T-helper 17 cell (primary cell): ENCODE data around the gene FAM20B. TPM values are rescaled to one million over a fixed set of nuclear protein-coding genes. Genes with fewer than 3 reads are reported as not detected.
"Not testable (repeated sequence)": the region's sequence is repeated elsewhere in the genome, so short reads cannot be mapped to it uniquely, and the experiment has no call there.

Experiments
- ATAC-seq: fragments of 150-1000 bp; cut with Tn5 transposase; 2 replicates; pipeline ENCODE4 v1.10.0; 2021; ENCODE audit warnings: mild to moderate bottlenecking, moderate library complexity
- DNase-seq, 3 donors: peaks; one replicate each; pipeline versions ENCODE4 v3.0.0 to v3.0.0-alpha.2; 2020 to 2021
- H3K9me3 ChIP-seq: one replicate; pipeline ENCODE4 v1.7.0; 2013; ENCODE audit warnings: low read length, mild to moderate bottlenecking; ENCODE audit not compliant: control insufficient read depth, poor library complexity, severe bottlenecking
- H3K27ac Mint-ChIP-seq: one replicate; pipeline ENCODE4 v1.8.0; 2022; ENCODE audit warnings: mild to moderate bottlenecking, moderate library complexity, mixed read lengths
- H3K27me3 Mint-ChIP-seq: one replicate; pipeline ENCODE4 v1.8.0; 2022; ENCODE audit warnings: mixed read lengths
- H3K36me3 Mint-ChIP-seq: one replicate; pipeline ENCODE4 v1.8.0; 2022; ENCODE audit warnings: low read depth, mixed read lengths
- H3K4me1 Mint-ChIP-seq: one replicate; pipeline ENCODE4 v1.8.0; 2022; ENCODE audit warnings: mild to moderate bottlenecking, mixed read lengths
- H3K4me3 Mint-ChIP-seq: one replicate; pipeline ENCODE4 v1.8.0; 2022; ENCODE audit warnings: mild to moderate bottlenecking, moderate library complexity, mixed read lengths
- total RNA-seq, 4 donors: library from RNA in 2 of 4; stranded (reverse) in 2 of 4; gene quantifications; one replicate each; pipeline ENCODE4 v1.2.3 and lab custom pipeline; 2022 to 2026

FAM20B gene
- total RNA-seq = 10 to 100 TPM; 18.1 to 26.7 TPM
- 33.4 to 85.5 reads per million in 2 donors for total RNA-seq (lab: John Stamatoyannopoulos, UW)

GRCh38 chr1:179025125-179025974, at the start of gene FAM20B:
FAM20B (plus strand) TSS chr1:179025894; CDS start chr1:179043848, 17,954 bp downstream.
- Mint-ChIP-seq H3K27me3 (no peaks in the 10 kb centered on the region), H3K4me1 (peaks cover 43% of the 10 kb centered on the region), H3K4me3 (peak within 1 kb of the TSS; percentile 97), H3K36me3 (no peaks in the 10 kb centered on the region), H3K27ac (peak within 1 kb of the TSS; percentile 77)
- DNase-seq = peak; percentile 82 to 86 (median 84)
- ATAC-seq = peak; percentile 90
- no peaks in the 10 kb centered on the region for H3K9me3 ChIP-seq

- Mint-ChIP-seq H3K27me3 (peaks cover 22% of the 10 kb centered on the region), H3K36me3 (peaks cover 2% of the 10 kb centered on the region), H3K27ac (no peak overlapping the region), H3K4me3 (no peak overlapping the region), H3K4me1 (peaks cover 3% of the 10 kb centered on the region)
- ATAC-seq (no peak), DNase-seq (no peak)
- peaks cover 4% of the 10 kb centered on the region for H3K9me3 ChIP-seq
These were observed 49.2 kb upstream of the FAM20B start for GRCh38 chr1:178976541-178976940.

GRCh38 chr1:178986204-178986603, 39.5 kb upstream of the FAM20B start:
- ATAC-seq (no peak), DNase-seq (no peak)
- Mint-ChIP-seq H3K4me3 (no peak overlapping the region), H3K27ac (no peak overlapping the region), H3K27me3 (no peaks in the 10 kb centered on the region), H3K36me3 (no peaks in the 10 kb centered on the region), H3K4me1 (no peaks in the 10 kb centered on the region)
- no peaks in the 10 kb centered on the region for H3K9me3 ChIP-seq

GRCh38 chr1:178988198-178988597, 37.5 kb upstream of the FAM20B start:
- H3K27me3 Mint-ChIP-seq, H3K4me3 Mint-ChIP-seq, ATAC-seq, H3K9me3 ChIP-seq, H3K27ac Mint-ChIP-seq, H3K36me3 Mint-ChIP-seq, H3K4me1 Mint-ChIP-seq, DNase-seq: not testable (repeated sequence)

- no peaks in the 10 kb centered on the region for H3K36me3 Mint-ChIP-seq
- no peak overlapping the region for H3K4me3 Mint-ChIP-seq
- no peaks in the 10 kb centered on the region for H3K27me3 Mint-ChIP-seq
- DNase-seq (no peak), ATAC-seq (no peak)
- H3K9me3 ChIP-seq = no peaks in the 10 kb centered on the region
- peaks cover 2% of the 10 kb centered on the region for H3K4me1 Mint-ChIP-seq
- H3K27ac Mint-ChIP-seq = no peak overlapping the region
These were observed 32.1 kb upstream of the FAM20B start for GRCh38 chr1:178993559-178993958.

GRCh38 chr1:178997428-178997827, 28.3 kb upstream of the FAM20B start:
- Mint-ChIP-seq H3K27ac (no peak overlapping the region), H3K4me3 (no peak overlapping the region), H3K36me3 (no peaks in the 10 kb centered on the region), H3K4me1 (peaks cover 2% of the 10 kb centered on the region), H3K27me3 (no peaks in the 10 kb centered on the region)
- H3K9me3 ChIP-seq = no peaks in the 10 kb centered on the region
- ATAC-seq (no peak), DNase-seq (no peak)

GRCh38 chr1:178998295-178998694, 27.4 kb upstream of the FAM20B start:
- ATAC-seq (no peak), DNase-seq (no peak)
- Mint-ChIP-seq H3K4me3 (no peak overlapping the region), H3K27ac (no peak overlapping the region), H3K36me3 (no peaks in the 10 kb centered on the region), H3K4me1 (peaks cover 7% of the 10 kb centered on the region), H3K27me3 (no peaks in the 10 kb centered on the region)
- no peaks in the 10 kb centered on the region for H3K9me3 ChIP-seq

- Mint-ChIP-seq H3K36me3 (no peaks in the 10 kb centered on the region), H3K27ac (no peak overlapping the region), H3K4me3 (no peak overlapping the region), H3K4me1 (peaks cover 10% of the 10 kb centered on the region), H3K27me3 (no peaks in the 10 kb centered on the region)
- H3K9me3 ChIP-seq = no peaks in the 10 kb centered on the region
- ATAC-seq (no peak), DNase-seq (no peak)
These were observed 26.6 kb upstream of the FAM20B start for GRCh38 chr1:178999061-178999460.

DNA sequence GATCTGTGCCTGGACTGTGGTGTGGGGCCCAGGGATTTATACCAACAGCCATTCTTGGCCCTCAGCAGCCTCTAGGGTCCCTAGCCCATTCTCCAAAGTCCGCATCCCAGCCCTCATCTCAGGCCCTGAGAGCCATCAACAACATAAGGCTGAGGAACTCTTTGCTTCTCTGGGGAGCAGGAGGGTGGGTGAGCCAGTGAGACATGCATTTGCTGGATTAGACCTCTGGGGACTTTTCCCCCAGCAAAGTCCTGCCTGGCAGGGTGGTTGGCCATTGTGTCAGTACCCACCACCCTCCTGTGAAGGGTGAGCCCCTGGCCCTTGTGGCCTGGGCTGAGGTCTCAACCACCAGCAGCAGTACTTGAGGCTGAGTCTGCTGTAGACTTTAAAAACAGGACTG, 24.2 kb upstream of the FAM20B start:
- Mint-ChIP-seq H3K4me1 (peaks cover 12% of the 10 kb centered on the region), H3K4me3 (no peak overlapping the region), H3K27ac (no peak overlapping the region), H3K36me3 (no peaks in the 10 kb centered on the region), H3K27me3 (no peaks in the 10 kb centered on the region)
- no peak for DNase-seq
- ATAC-seq = no peak
- no peaks in the 10 kb centered on the region for H3K9me3 ChIP-seq

DNA sequence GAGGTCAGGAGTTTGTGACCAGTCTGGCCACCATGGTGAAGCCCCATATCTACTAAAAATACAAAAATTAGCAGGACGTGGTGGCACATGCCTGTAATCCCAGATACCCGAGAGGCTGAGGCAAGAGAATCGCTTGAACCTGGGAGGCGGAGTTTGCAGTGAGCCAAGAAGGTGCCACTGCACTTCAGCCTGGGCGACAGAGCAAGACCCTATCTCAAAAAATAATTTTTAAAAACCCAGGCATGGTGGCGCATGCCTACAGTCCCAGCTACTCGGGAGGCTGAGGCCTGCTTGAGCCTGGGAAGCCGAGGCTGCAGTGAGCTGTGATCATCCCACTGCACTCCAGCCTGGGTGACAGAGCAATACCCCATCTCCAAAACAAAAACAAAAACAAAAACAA, 23.6 kb upstream of the FAM20B start:
- not testable (repeated sequence) for DNase-seq, H3K4me3 Mint-ChIP-seq, ATAC-seq, H3K27ac Mint-ChIP-seq, H3K36me3 Mint-ChIP-seq, H3K27me3 Mint-ChIP-seq, H3K9me3 ChIP-seq
- H3K4me1 Mint-ChIP-seq = peaks cover 12% of the 10 kb centered on the region

DNA sequence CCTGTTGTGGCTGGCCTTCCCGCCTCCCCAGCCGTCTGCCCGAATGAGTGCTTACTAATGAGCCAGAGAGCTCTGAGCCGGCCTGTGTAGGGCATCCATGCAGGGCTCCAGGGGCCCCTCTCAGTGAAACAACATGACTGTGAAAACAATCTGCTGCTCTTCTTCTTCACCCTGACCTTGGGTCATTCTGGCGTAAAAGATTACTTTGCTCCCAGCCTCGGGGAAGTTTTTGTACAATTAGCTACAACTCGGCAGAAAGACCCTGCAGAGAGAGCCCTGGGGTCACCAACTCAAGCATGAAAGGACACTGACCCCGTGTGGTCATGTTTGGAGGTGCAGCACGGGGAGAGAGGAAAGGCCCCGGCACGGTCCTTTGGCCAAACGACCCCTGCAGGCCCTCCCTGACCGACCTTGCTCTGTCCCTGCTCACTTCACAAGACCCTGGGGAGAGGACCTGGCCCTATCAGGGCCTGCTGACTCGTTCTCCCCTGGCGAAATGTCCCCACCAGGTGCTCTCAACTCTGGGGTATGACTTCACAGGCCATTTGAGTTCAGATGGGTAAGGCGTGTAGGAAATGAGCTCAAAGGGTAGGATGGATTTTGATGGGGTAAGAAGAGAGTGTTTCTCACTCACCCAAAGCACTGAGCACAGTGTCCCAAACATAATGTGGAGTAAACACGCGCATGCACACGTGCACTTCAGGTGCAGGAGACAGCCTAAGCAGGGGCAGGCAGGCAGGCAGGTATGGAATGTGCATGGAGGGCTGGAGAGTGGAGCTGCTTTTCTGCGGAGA, 22.9 kb upstream of the FAM20B start:
- H3K9me3 ChIP-seq = no peaks in the 10 kb centered on the region
- no peaks in the 10 kb centered on the region for H3K36me3 Mint-ChIP-seq
- no peak overlapping the region for H3K4me3 Mint-ChIP-seq
- ATAC-seq = peak; percentile 82
- DNase-seq = peak; percentile 34 to 53 (median 35)
- H3K4me1 Mint-ChIP-seq = peaks cover 10% of the 10 kb centered on the region
- H3K27ac Mint-ChIP-seq = no peak overlapping the region
- peaks cover 1% of the 10 kb centered on the region for H3K27me3 Mint-ChIP-seq

GRCh38 chr1:179003512-179004066, 22.1 kb upstream of the FAM20B start:
- Mint-ChIP-seq H3K36me3 (no peaks in the 10 kb centered on the region), H3K27ac (peak overlapping the region; percentile 85), H3K4me1 (peaks cover 10% of the 10 kb centered on the region), H3K27me3 (peaks cover 4% of the 10 kb centered on the region), H3K4me3 (no peak overlapping the region)
- DNase-seq (no peak), ATAC-seq (no peak)
- no peaks in the 10 kb centered on the region for H3K9me3 ChIP-seq

- no peak overlapping the region for H3K27ac Mint-ChIP-seq
- peaks cover 10% of the 10 kb centered on the region for H3K4me1 Mint-ChIP-seq
- H3K36me3 Mint-ChIP-seq = peaks cover 2% of the 10 kb centered on the region
- DNase-seq (no peak), ATAC-seq (no peak)
- no peak overlapping the region for H3K4me3 Mint-ChIP-seq
- H3K9me3 ChIP-seq = no peaks in the 10 kb centered on the region
- H3K27me3 Mint-ChIP-seq = peaks cover 20% of the 10 kb centered on the region
These were observed 18.5 kb upstream of the FAM20B start for GRCh38 chr1:179007233-179007632.
